NCI-H82 treated with DMSO at 0.1 percent for 48 hours (cell line): ENCODE measurements around the gene PMS1.
"Not testable (repeated sequence)": the region's sequence is repeated elsewhere in the genome, so short reads cannot be mapped to it uniquely, and the experiment has no call there.

Source experiments
- DNase-seq: peaks from one replicate; lab custom pipeline; 2025; ENCODE audit not compliant: unreplicated experiment; lab: John Stamatoyannopoulos, UW

The PMS1 gene

GRCh38 chr2:189860161-189860560 lies 75.9 kb downstream of the PMS1 start:
- DNase-seq = no peak

GRCh38 chr2:189862751-189863150 lies 78.5 kb downstream of the PMS1 start:
- DNase-seq = no peak

- DNase-seq = no peak
These were observed 81.6 kb downstream of the PMS1 start for GRCh38 chr2:189865826-189866225.

- DNase-seq = no peak
These were observed 82.0 kb downstream of the PMS1 start for GRCh38 chr2:189866296-189866695.

GRCh38 chr2:189868896-189869295 lies 84.6 kb downstream of the PMS1 start:
- DNase-seq = no peak

GRCh38 chr2:189870381-189871085 lies 86.3 kb downstream of the PMS1 start:
- no peak for DNase-seq

GRCh38 chr2:189873696-189874095 lies 89.4 kb downstream of the PMS1 start:
- DNase-seq = no peak

GRCh38 chr2:189874586-189875320 lies 90.5 kb downstream of the PMS1 start:
- no peak for DNase-seq

GRCh38 chr2:189876271-189876670 lies 92.0 kb downstream of the PMS1 start:
- no peak for DNase-seq

- DNase-seq = no peak
These were observed 95.4 kb downstream of the PMS1 start for GRCh38 chr2:189879716-189880081.

- no peak for DNase-seq
These were observed 96.2 kb downstream of the PMS1 start for GRCh38 chr2:189880429-189880828.

GRCh38 chr2:189880832-189881492 lies 96.7 kb downstream of the PMS1 start:
- DNase-seq = no peak

GRCh38 chr2:189885368-189885767 lies 101.1 kb downstream of the PMS1 start:
- no peak for DNase-seq

GRCh38 chr2:189892546-189893294 lies 108.5 kb downstream of the PMS1 start:
- DNase-seq = not testable (repeated sequence)

- DNase-seq = no peak
These were observed 112.6 kb downstream of the PMS1 start for GRCh38 chr2:189896809-189897208.

- DNase-seq = no peak
These were observed 114.9 kb downstream of the PMS1 start for GRCh38 chr2:189899101-189899500.

GRCh38 chr2:189900726-189901125 lies 116.5 kb downstream of the PMS1 start:
- DNase-seq = no peak

- no peak for DNase-seq
These were observed 117.4 kb downstream of the PMS1 start for GRCh38 chr2:189901664-189902063.

- DNase-seq = no peak
These were observed 129.6 kb downstream of the PMS1 start for GRCh38 chr2:189913821-189914220.

- no peak for DNase-seq
These were observed 132.4 kb downstream of the PMS1 start for GRCh38 chr2:189916651-189917050.
